GM18873 (cell line): ENCODE measurements around the gene MORC3.

Experiments
- ATAC-seq: cut with Tn5 transposase; IDR thresholded peaks from one replicate; pipeline ENCODE4 v1.9.1; 2021; ENCODE audit warnings: mild to moderate bottlenecking, moderate library complexity, moderate number of reproducible peaks; ENCODE audit not compliant: unreplicated experiment, low FRiP score

MORC3 gene

GRCh38 chr21:36419996-36420395, 100.0 kb downstream of the MORC3 start:
- no peak for ATAC-seq

GRCh38 chr21:36420571-36421339, 100.8 kb downstream of the MORC3 start:
- ATAC-seq: no peak

GRCh38 chr21:36422279-36423098, 102.5 kb downstream of the MORC3 start:
- ATAC-seq: no peak

- ATAC-seq: no peak
Observed at GRCh38 chr21:36423771-36424433, 103.9 kb downstream of the MORC3 start.

- ATAC-seq: no peak
Observed at GRCh38 chr21:36424592-36424991, 104.6 kb downstream of the MORC3 start.

GRCh38 chr21:36425286-36425685, 105.3 kb downstream of the MORC3 start:
- ATAC-seq: no peak
